Measurements from ENCODE around the gene MTERF4. TPM values are rescaled to one million over a fixed set of nuclear protein-coding genes. Genes with fewer than 3 reads are reported as not detected.

MTERF4 gene
- total RNA-seq, 2 donors from 2014 or later, result 33.2 to 42.5 TPM

- no peak overlapping the region for H3K27ac ChIP-seq (ENCODE audit: low read depth, low read length)
- H3K27me3 Mint-ChIP-seq (ENCODE audit: insufficient read depth), result peaks cover 1% of the 10 kb centered on the region
- no peaks in the 10 kb centered on the region for H3K4me1 ChIP-seq (ENCODE audit: control insufficient read depth, insufficient read depth, low read length)
- H3K9me3 Mint-ChIP-seq, result no peaks in the 10 kb centered on the region
- no peak for DNase-seq
- H3K9ac ChIP-seq (ENCODE audit: extremely low read depth, low read length, poor library complexity, severe bottlenecking), result no peak overlapping the region
- TF ChIP-seq, protein P1, sequence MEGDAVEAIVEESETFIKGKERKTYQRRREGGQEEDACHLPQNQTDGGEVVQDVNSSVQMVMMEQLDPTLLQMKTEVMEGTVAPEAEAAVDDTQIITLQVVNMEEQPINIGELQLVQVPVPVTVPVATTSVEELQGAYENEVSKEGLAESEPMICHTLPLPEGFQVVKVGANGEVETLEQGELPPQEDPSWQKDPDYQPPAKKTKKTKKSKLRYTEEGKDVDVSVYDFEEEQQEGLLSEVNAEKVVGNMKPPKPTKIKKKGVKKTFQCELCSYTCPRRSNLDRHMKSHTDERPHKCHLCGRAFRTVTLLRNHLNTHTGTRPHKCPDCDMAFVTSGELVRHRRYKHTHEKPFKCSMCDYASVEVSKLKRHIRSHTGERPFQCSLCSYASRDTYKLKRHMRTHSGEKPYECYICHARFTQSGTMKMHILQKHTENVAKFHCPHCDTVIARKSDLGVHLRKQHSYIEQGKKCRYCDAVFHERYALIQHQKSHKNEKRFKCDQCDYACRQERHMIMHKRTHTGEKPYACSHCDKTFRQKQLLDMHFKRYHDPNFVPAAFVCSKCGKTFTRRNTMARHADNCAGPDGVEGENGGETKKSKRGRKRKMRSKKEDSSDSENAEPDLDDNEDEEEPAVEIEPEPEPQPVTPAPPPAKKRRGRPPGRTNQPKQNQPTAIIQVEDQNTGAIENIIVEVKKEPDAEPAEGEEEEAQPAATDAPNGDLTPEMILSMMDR (conservative IDR thresholded peaks at IDR 0.05), result no peak
- no peaks in the 10 kb centered on the region for H3K36me3 ChIP-seq (ENCODE audit: control insufficient read depth, insufficient read depth, low read length)
- H3K27ac Mint-ChIP-seq, result no peak overlapping the region
- no peak overlapping the region for H3K4me3 ChIP-seq (ENCODE audit: low read length)
- H3K36me3 Mint-ChIP-seq (ENCODE audit: low read depth), result no peaks in the 10 kb centered on the region
- no peak overlapping the region for H3K4me3 Mint-ChIP-seq
- H3K27me3 ChIP-seq (ENCODE audit: control insufficient read depth, insufficient read depth, low read length, poor library complexity, severe bottlenecking), result peaks cover 14% of the 10 kb centered on the region
- H3K9me3 ChIP-seq (ENCODE audit: control insufficient read depth, low read length), result no peaks in the 10 kb centered on the region
- no peaks in the 10 kb centered on the region for H3K4me1 Mint-ChIP-seq
- WGBS, 2 experiments (ENCODE audit: insufficient coverage in 1 of 2, insufficient read length in 1 of 2), result 93 to 99% methylated on average over 5 to 8 of the region's 8 CpGs
These were observed 48.4 kb downstream of the MTERF4 start for GRCh38 chr2:241053576-241054251.

- TF ChIP-seq, protein P1 (conservative IDR thresholded peaks at IDR 0.05), result no peak
- peak; percentile 43 for DNase-seq
These were observed 49.3 kb downstream of the MTERF4 start for GRCh38 chr2:241052677-241053360.

DNA sequence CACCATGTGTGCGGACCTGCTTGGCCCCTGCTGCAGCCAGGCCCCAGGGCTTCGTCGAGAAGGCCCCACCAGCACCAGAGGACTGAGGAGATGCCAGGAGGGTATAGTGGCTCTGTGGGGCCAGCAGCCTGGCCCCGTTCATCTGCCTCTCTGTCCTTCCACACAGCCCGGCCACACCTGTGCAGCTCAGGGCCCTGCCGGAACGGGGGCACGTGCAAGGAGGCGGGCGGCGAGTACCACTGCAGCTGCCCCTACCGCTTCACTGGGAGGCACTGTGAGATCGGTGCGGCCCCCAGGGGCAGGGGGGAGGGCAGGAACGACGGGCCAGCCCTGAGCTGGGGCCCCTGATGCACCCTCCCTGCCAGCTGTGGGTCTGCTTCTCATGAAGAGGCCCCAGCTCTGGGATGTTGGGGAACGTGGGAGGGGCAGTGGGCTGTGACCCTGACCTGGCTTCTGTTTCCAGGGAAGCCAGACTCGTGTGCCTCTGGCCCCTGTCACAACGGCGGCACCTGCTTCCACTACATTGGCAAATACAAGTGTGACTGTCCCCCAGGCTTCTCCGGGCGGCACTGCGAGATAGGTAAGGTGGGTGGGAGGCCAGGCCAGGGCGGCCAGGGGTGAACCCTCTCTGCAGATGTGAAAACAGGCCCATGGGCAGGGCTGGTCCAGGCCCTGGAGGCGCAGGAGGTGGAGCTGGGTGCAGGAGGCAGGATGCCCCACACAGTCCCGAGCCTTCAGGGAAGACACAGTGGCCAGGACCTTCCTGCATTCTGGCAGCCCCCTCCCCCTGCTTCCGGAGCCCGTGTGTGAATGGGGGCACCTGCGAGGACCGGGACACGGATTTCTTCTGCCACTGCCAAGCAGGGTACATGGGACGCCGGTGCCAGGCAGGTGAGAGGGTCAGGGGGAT, 50.3 kb downstream of the MTERF4 start:
- H3K4me1 Mint-ChIP-seq, result no peaks in the 10 kb centered on the region
- H3K27me3 Mint-ChIP-seq (ENCODE audit: insufficient read depth), result peaks cover 1% of the 10 kb centered on the region
- H3K9me3 Mint-ChIP-seq, result no peaks in the 10 kb centered on the region

More at GRCh38 chr2:241052677-241053360, 49.3 kb downstream of the MTERF4 start:
- Histone ChIP-seq H3K9ac (ENCODE audit: extremely low read depth, low read length, poor library complexity, severe bottlenecking) (no peak overlapping the region), H3K4me1 (ENCODE audit: control insufficient read depth, insufficient read depth, low read length) (no peaks in the 10 kb centered on the region), H3K9me3 (ENCODE audit: control insufficient read depth, low read length) (no peaks in the 10 kb centered on the region), H3K36me3 (ENCODE audit: control insufficient read depth, insufficient read depth, low read length) (no peaks in the 10 kb centered on the region), H3K27me3 (ENCODE audit: control insufficient read depth, insufficient read depth, low read length, poor library complexity, severe bottlenecking) (peaks cover 14% of the 10 kb centered on the region), H3K4me3 (ENCODE audit: low read length) (no peak overlapping the region), H3K27ac (ENCODE audit: low read depth, low read length) (no peak overlapping the region)
- WGBS, 2 experiments (ENCODE audit: insufficient coverage in 1 of 2, insufficient read length in 1 of 2), result 92 to 94% methylated on average over 18 to 31 of the region's 31 CpGs
- H3K9me3 Mint-ChIP-seq, result no peaks in the 10 kb centered on the region
- H3K27ac Mint-ChIP-seq, result no peak overlapping the region
- H3K4me3 Mint-ChIP-seq, result no peak overlapping the region
- H3K36me3 Mint-ChIP-seq (ENCODE audit: low read depth), result no peaks in the 10 kb centered on the region
- H3K27me3 Mint-ChIP-seq (ENCODE audit: insufficient read depth), result peaks cover 1% of the 10 kb centered on the region
- no peaks in the 10 kb centered on the region for H3K4me1 Mint-ChIP-seq

More for the DNA sequence above, 50.3 kb downstream of the MTERF4 start:
- WGBS, 2 experiments (ENCODE audit: insufficient coverage in 1 of 2, insufficient read length in 1 of 2), result 90 to 95% methylated on average over 11 to 33 of the region's 33 CpGs
- no peak overlapping the region for H3K27ac Mint-ChIP-seq
- Histone ChIP-seq H3K9ac (ENCODE audit: extremely low read depth, low read length, poor library complexity, severe bottlenecking) (no peak overlapping the region), H3K4me1 (ENCODE audit: control insufficient read depth, insufficient read depth, low read length) (no peaks in the 10 kb centered on the region), H3K36me3 (ENCODE audit: control insufficient read depth, insufficient read depth, low read length) (no peaks in the 10 kb centered on the region), H3K4me3 (ENCODE audit: low read length) (no peak overlapping the region), H3K27ac (ENCODE audit: low read depth, low read length) (no peak overlapping the region), H3K9me3 (ENCODE audit: control insufficient read depth, low read length) (no peaks in the 10 kb centered on the region), H3K27me3 (ENCODE audit: control insufficient read depth, insufficient read depth, low read length, poor library complexity, severe bottlenecking) (peaks cover 14% of the 10 kb centered on the region)
- TF ChIP-seq, protein P1 (conservative IDR thresholded peaks at IDR 0.05), result no peak
- no peak overlapping the region for H3K4me3 Mint-ChIP-seq
- no peaks in the 10 kb centered on the region for H3K36me3 Mint-ChIP-seq (ENCODE audit: low read depth)
- DNase-seq, result no peak

All from endodermal cell (in vitro differentiated cells).